CD4-positive, alpha-beta T cell treated with Interferon gamma for 1 hour (primary cell): ENCODE data around the gene TMEM39A.

ENCODE experiments used
- DNase-seq: peaks from one replicate; pipeline ENCODE4 v3.0.0-alpha.2; 2020

The TMEM39A gene

DNA sequence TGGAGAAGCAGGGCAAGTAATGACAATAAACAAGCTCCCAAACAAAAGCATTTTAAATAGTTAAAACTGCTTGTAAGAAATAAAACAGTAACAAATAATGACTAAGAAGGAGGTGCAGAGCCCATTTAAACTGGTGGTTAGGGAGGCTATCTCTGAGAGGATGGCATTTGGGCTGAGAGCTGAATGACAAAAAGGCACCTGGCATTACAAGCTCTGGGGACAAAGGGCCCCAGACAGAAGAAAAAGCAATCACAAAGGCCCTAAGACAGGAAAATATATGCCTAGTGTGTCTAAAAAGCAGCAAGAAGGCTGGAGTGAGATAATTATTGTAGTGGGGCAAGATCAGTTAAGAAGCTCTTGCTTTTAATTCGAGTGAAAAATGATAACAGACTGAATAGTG, 9.6 kb downstream of the TMEM39A start:
- no peak for DNase-seq

DNA sequence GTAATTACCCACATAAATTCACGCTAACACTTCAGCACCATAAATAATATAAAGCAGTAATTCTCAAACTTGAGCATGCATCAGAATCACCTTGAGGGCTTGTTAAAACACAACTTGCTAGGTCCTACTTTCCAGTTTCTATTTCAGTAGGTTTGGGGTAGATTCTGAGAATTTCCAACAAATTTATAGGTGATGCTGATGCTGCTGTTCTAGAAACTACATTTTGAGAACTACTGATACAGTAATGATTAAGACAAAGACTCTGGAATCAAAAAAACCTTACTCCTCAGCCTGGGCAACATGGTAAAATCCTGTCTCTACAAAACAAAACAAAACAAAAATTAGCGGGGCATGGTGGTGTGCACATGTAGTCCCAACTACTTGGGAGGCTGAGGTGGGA, 18.8 kb downstream of the TMEM39A start:
- DNase-seq = no peak

DNA sequence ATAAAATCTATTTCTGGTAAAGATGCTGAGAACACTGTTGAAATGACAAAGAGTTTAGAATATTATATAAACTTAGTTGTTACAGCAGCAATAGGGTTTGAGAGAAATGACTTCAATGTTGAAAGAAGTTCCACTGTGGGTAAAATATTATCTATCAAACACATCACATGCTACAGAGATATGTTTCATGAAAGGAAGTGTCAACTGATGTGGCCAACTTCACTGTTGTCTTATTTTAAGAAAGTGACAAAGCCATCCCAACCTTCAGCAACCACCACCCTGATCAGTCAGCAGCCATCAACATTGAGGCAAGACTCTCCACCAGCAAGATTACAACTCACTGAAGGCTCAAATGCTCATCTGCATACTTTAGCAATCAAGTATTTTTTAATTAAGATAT, 20.2 kb downstream of the TMEM39A start:
- DNase-seq = no peak

DNA sequence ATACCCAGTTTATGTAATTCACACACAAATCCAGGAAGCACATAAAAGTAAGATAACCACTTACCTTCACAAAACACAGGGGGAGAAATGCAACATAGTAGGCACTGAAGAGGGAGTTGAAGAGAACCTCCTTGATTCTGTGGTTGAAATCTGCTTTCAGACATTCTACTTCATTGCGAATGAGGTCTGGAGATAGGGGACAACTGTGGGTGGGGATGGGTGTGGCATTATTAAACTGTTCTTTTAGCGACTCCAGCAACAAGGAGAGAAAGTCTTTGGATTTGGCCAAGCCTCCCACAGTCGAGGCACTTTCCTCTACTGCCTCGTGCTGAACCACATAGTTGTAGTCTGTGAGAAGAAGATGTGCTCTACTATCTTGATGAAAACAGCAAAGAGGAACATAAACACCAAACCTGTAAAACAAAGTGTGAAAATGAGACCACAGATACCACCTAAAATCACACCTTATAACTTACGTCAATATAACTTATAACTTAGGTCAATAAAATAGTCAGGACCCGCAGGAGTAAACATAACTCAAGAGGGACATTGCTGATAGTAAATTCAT, 25.6 kb downstream of the TMEM39A start:
- DNase-seq = no peak

DNA sequence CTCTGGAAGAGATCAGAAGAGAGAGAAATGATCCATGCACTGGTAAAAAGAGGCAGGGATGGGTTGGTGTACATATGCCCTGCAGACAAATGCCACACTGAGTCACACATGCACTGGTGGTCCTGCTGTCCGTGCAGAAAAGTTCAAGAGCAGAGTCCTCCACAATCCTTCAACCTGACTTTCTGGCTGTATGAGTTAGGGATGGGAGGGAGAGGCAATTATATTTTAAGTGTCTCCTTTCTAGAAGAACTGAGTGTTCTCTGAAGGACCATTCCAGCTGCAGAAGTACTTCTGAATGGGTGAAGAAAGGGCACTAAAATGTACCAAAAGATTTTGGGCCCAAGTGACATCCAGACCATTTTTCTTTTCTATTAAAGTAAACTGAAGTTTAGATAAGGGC, 26.4 kb downstream of the TMEM39A start:
- DNase-seq = no peak

DNA sequence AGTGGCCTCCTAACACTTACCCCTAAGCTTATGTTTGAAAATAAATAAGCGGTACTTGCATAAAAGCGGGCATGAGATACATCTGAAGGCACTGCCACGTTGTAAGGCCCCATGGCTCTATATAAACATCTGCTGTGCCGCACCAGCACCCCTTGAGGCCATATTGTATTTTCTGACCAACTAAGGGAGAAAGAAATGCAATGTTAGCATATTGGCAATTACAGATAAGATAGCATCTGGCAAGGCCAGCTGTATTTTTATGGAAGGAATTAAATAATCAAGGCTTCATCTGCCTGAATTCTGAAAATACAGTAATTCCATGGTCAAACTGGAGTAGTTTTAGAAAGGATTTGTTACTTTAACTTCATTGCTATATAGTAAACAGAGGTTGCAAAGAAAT, 28.7 kb downstream of the TMEM39A start:
- no peak for DNase-seq

DNA sequence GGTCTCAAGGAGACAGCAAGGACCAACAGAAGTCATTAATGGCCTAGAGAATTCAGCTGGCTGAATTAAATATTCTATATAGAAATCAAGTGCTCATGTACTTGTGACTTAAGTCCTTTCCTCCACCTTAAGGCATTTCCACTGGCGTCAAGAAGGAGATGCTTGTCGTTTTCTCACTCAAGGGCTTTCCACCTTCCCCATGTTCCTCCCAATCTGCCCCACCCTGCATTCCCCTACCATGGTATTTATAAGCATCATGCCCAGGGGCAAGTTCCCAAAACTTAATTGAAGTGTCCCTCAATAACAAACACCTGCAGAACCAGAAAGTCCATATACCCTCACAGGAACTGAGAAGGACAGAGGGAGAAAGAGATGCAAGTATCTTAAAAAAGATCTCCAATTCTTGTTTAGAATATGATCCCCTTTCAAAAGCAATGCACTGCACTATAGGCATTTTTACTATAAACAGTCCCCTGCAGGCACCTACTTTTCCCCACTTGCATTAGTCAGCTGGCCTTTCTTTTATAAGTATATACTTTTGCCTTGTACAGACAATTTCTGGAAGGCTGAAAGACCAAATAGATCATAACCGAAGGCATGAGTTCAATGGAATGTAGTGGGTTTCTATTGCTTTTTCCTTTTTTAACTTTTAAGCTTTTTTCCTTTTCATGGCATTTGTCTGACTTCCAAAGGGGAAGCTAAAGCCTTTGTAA, 29.6 kb downstream of the TMEM39A start:
- no peak for DNase-seq

DNA sequence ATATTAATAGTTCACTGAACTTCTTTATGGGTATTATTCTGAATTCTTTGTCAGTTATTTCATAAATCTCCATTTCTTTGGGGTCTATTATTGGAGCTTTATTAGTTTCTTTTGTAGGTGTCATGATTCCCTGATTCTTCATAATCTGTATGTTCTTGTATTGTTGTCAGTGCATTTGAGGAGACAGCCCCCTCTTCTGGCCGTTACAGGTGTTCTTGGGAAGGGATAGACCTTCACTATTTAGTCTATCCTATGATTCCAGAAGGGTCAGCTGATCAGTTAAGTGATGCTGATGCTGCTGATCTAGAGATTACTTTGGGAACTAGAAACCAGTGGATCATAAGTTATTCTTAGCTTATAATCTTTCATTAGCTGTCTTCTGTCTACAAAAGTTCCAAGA, 34.9 kb downstream of the TMEM39A start:
- no peak for DNase-seq

DNA sequence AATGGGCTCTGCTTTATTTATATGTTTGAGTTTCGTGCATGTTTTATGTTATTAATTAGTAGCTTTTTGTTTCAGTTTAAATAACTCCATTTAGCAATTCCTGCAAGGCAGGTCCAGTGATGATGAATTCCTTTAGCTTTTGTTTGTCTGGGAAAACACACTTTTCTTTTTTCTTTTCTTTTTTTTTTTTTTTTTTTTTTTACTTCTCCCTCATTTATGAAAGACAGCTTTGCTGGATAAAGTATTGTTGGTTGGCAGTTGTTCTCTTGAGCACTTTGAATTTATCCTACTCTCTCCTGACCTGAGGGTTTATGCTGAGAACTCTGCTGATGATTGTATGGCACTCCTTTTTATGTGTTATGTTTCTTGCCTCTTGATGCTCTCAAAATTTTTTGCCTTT, 35.7 kb downstream of the TMEM39A start:
- no peak for DNase-seq

DNA sequence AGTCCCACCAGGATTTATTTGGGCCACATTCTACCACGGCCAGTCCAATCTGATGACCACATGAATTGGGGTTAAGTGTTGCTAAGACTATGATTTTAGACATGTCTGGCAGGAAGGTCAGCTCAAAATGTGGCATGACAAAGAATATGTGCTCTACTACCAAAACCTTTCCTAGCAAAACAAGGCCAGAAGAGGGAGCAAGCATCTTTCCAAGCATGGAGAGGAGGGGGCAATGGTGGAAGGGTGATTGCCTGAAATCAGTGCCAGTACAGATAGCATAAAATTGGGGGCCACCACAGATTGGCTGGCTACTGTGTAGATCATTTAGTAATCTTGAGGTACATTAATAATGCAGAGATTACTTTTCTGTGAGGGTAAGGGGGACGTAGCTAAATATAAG, 43.2 kb downstream of the TMEM39A start:
- no peak for DNase-seq

DNA sequence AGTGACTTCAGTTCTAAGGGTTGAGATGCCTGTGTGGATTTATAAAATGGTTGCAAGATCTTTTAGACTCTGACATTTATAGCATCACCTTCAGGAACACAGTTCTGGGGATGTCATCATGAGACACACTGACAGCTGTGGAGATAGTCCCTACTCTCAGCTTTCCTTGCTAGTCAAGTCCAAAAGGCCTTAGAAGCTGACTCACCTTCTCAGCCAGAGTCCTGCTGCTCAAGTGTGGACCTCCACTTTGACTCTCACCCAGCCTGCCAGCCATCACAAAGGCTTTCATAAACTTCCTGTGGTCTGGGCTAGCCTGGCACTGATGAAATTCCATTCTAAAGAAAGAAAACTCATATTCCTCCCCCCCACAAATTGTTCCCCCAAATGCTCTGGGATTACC, 44.8 kb downstream of the TMEM39A start:
- DNase-seq = no peak

DNA sequence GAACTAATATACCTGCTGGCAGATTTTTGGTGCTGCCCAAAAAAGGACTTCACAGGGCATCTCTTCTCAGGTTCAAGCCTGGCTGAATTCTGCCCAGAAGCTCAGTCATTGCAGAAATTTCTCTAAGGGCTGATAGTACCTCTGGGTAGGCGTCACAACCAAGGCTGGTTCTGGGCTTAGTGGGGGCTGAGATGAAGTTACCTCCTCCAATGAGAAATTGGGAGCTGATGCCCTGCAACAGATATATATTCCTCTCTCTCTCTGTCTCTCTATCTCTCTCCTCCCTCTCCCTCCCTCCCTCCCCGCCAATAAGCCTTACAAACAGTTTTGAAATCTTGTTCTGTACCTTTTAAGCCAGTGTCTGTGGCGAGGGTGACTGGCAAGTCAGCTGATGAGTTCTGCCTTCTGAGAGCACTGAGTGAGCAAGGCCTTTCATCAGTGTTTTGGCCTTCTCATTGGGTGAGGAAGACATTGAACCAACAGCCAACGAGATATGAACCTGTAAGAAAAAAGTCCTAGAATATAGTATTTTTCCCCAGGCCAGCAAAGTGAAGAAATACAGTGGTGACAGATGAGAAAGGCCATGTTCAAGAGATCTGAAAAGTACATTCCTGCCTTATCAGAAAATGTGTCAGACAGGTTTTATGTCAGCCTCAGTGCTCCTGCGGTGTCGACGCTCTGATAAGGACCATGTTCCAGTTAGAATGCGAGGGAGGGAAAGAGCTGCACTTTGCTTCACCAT, 45.5 kb downstream of the TMEM39A start:
- no peak for DNase-seq

DNA sequence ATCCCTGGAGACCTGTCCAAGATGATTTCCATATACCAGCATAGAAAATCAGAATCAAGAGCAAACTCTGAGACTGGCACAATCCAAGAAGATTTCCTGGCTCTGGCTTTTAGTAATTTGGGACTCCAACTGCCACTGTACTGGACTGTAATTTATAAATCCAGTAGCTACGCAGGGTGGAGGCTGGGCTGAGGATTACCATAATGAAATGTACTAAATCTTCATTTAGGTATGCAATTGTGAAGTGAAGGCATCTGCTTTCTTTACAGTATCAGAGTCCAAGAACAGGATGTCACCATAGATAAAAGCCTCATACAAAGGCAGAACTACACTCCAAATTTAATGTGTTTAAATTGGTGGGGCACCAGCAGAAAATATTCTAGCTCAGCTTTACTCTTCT, 46.5 kb downstream of the TMEM39A start:
- DNase-seq = no peak

DNA sequence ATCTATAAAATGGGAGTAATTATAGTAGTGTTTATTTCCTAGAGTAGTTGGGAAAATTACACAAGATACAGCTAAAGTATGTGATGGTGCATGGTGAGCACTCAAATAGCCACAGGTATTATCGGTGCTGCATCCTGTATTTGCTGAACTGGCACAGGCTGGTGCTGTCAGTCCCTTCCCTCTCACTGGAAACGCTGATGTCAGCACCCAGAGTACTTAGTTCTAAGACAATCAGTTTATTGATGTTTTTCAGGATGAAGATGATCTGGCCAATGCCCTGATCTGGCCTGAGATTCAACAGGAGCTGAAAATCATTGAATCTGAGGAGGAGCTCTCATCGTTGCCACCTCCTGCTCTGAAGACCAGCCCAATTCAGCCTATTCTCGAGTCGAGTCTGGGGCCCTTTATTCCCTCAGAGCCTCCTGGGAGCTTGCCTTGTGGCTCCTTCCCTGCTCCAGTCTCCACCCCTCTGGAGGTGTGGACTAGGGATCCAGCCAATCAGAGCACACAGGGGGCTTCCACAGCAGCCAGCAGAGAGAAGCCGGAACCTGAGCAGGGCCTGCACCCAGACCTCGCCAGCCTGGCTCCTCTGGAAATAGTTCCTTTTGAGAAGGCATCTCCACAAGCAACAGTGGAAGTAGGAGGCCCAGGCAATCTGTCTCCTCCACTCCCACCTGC, 49.7 kb downstream of the TMEM39A start:
- no peak for DNase-seq

DNA sequence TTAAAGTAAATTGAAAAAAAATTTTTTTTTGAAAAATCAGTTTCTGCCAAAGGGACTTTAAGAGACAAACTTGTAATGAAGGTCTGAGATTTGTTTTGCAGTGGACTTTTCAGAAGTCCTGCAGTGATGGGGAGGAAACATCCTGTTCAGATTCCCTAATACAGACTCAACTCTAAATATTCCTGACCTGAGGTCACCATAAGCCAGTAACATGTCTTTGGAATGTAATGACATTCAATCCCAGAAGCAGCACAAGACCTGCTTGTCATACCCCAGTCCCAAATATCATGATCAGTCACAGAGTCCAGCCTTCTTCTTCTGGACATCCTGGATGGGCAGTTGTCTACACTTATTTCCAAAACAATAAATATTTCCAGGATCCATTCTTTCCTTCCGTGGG, 53.6 kb downstream of the TMEM39A start:
- no peak for DNase-seq

DNA sequence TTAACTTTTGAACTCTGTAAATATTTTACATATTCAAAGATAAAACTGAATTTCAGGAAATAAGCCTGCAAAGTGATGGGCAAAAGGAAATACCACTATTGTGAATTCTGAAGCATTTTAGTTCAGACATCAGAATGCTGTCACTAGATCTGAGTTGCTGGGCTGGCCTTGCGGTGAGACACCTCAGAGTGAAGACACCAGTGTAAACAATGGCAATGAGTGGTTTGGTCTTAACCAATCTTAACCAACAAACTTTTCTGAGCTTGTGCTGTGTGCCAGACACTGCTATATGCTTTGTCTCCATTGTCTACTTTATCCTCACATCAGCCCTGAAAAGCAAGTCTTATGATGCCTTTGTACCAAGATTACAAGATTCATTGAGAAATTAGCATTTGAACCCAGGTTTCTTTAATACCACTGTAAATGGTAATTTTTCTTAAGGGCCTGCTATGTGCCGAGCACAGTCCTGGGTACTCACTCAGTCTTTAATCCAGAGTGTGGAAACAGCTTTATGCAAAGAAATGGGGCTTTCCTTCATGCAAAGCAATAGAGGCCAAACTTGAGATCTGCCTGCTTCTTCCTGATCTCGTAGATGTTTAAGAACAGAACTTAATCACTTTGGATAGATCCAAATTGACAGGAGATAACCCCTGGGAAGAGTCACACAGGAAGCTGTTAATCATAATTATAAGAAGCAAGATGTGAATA, 55.0 kb downstream of the TMEM39A start:
- no peak for DNase-seq

DNA sequence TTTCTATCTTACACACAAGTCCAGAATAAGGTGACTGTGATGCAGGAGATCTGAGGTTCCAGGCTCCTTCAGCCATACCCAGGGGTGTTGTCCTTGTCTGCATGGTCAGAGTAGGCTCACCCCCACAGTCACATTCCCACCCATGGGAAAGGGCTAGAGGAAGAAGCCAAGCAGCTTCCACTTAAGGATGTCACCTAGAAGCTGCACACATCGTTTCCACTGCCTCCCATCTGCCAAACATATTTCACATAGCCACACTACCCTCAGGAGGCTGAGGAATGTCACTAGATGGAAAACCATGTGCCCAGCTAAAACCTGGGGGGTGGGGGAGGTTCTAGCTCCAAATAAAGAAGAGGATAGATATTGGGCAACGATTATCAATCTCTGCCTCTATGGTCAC, 58.1 kb downstream of the TMEM39A start:
- DNase-seq = no peak

DNA sequence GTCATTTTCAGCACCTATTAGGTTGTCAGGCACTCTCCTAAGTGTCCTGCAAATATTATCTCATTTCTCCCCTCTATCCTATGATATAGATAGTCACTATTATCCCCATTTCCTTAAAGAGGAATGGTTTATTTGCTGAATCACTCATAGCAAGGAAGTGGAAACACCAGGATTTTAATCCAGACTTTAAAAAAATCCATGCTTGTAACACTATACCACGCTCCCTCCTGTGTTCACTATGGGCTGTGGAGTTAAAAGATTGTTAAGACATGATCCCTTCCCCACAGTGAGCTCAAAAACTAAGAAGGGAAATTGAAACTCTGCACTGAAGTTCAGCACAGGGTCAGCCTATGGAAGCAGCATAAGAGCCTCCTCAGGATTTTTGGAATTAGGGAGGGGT, 60.2 kb downstream of the TMEM39A start:
- DNase-seq = no peak

DNA sequence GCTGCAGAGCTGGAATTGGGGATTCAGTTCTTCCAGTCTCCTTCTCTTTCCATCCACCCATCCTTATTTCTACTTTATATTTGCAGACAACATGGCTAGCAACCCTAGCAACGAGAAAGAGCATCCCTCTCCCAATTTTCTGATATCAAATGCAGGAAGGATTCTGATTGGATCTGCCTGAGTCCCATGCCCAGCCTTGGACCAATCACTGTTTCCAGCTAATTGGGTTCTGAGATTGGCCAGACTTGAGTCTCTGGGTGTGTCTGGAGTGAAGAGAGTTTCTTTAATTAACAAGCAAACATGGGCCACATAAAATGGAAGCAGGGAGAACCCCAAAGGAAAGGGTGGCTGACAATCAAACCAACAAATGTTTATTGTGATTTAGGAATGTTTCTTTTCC, 60.6 kb downstream of the TMEM39A start:
- DNase-seq = no peak

DNA sequence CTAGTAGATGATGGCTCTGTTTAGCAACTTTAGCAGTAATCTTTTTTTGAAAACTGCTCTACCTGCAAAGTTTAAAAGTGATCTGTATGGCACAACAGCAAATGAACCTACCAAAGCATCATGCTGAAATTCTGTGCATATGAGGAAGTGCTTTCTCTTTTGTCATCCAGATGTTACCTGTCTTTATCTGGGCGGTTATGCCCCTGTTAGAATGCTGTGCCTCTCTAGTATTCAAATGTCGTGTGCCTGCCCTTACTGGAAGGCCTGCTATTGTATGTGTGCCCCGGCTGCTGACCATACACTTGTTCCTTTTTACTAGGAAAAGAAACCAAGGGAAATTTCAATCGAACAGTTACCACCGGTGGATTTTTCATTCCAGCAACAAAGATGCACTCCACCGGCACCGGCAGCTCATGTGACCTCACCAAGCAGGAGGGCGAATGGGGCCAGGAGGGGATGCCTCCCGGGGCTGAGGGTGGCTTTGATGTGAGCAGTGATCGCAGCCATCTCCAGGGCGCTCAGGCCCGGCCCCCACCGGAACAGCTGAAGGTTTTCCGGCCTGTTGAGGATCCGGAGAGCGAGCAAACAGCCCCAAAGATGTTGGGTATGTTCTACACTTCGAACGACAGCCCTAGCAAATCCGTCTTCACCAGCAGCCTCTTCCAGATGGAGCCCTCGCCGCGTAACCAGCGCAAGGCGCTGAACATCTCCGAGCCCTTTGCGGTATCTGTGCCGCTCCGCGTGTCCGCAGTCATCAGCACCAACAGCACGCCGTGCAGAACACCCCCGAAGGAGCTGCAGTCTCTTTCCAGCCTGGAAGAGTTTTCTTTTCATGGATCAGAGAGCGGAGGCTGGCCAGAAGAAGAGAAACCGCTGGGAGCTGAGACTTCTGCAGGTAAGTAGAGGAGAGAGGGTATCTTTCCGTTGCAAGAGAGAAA, 61.6 kb downstream of the TMEM39A start:
- DNase-seq = no peak

DNA sequence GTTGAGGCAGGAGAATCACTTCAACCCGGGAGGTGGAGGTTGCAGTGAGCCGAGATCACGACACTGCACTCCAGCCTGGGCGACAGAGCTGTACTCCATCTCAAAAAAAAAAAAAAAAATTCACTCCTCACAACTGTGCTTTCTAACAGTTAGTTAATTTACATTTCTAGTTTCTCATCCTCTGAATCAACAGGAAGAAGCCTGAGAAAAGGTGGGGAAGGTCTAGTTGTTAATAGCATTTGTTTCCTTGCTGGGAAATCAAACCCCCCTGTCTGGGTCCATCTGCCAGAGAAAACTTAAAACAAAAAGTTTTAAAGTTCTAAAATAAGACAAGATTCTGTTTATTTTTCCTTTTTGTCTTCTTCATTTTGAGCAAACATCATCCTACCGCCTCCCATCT, 62.3 kb downstream of the TMEM39A start:
- no peak for DNase-seq

DNA sequence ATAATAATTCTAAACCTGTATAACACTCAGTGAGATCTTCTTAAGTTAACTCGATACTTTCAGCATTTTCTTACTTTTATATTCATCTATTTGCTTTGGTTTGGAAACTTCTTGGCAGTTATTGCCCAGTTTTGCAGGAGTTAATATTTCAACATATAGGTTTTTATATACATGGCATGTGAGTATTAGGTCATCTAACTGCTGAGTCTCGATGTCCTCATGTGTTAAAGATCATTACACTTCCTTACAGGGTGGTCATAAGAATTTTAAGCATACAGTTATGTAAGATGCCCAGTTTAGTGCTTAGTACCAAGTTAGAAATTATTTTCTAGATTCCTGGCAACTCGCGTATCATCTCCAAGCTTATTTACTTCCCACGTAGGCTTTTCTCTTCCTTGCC, 62.9 kb downstream of the TMEM39A start:
- no peak for DNase-seq
